Measurements from ENCODE around the gene ORAI2.
"Not testable (repeated sequence)": the region's sequence is repeated elsewhere in the genome, so short reads cannot be mapped to it uniquely, and the experiment has no call there.

Gene ORAI2

GRCh38 chr7:102433219-102434038 is at the start of gene ORAI2:
TSS of gene ORAI2 (plus strand) at chr7:102433575. CDS start at chr7:102438957, 5,382 bp downstream.
- DNase-seq, result peak; percentile 73

- DNase-seq, result no peak
Measured at GRCh38 chr7:102387064-102387463, 46.3 kb upstream of the ORAI2 start.

DNA sequence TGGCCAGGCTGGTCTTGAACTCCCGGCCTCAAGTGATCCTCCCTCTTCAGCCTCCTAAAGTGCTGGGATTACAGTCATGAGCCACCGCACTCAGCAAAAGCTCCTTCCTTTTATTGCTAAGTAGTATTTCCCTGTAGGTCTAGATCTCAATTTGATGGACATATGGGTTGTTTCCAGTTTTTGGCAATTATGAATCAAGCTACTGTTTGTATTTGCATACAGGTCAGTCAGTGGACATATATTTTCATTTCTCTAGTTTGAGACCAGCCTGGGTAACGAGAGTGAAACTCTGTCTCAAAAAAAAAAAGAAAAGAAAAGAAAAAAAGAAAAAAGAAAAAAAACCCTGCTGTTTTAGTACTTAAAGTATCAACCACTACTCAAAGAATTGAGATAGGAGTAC is 43.6 kb upstream of the ORAI2 start:
- no peak for DNase-seq

GRCh38 chr7:102390697-102391484 is 42.5 kb upstream of the ORAI2 start:
- peak; percentile 72 for DNase-seq

DNA sequence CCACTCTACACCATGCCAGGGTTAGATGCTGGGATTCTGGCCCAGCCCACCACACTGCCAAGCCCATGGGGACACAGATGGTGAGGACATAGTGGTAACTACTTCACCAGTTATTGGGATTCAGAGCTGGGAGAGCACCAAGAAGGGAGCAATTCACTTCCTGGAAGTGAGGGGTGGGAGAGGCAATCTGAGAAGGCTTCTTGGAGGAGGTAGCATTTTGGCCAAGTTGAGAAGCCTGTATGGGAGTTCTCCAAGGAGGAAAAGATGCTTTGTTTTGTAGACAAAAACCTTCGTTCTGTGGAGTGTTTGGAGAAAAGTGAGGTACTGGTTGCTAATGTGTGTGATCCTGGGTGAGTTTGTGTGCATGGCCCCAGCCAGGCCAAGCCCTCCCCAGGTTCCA is 41.0 kb upstream of the ORAI2 start:
- DNase-seq, result no peak

DNA sequence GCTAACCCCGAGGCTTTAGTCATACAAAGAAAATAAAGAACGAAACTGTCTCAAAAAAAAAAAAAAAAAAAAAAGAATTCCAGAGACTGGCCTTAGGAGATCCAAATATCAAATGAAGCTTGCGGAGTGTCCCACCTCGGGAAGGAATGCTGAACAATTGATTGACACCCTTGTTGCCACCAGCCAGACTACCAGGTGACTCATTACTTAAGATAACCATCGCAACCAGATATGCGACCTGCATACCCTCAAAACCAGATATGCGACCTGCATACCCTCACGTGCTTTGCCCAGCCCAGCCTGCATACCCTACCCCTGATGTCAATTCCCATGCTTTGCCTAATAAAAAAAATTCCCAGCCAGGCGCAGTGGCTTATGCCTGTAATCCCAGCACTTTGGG is 39.9 kb upstream of the ORAI2 start:
- peak; percentile 67 for DNase-seq

GRCh38 chr7:102395592-102395872 is 37.8 kb upstream of the ORAI2 start:
- no peak for DNase-seq

GRCh38 chr7:102395873-102396709 is 37.3 kb upstream of the ORAI2 start, which contains the start of gene PRKRIP1:
TSS of gene PRKRIP1 (plus strand) at chr7:102396363. CDS start at chr7:102396412, 49 bp downstream.
- DNase-seq, result peak; percentile 95

- no peak for DNase-seq
Measured at GRCh38 chr7:102396710-102397019, 36.7 kb upstream of the ORAI2 start.

GRCh38 chr7:102398543-102398942 is 34.8 kb upstream of the ORAI2 start:
- DNase-seq, result no peak

- no peak for DNase-seq
Measured at GRCh38 chr7:102400360-102400759, 33.0 kb upstream of the ORAI2 start.

GRCh38 chr7:102403563-102403962 is 29.8 kb upstream of the ORAI2 start:
- no peak for DNase-seq

DNA sequence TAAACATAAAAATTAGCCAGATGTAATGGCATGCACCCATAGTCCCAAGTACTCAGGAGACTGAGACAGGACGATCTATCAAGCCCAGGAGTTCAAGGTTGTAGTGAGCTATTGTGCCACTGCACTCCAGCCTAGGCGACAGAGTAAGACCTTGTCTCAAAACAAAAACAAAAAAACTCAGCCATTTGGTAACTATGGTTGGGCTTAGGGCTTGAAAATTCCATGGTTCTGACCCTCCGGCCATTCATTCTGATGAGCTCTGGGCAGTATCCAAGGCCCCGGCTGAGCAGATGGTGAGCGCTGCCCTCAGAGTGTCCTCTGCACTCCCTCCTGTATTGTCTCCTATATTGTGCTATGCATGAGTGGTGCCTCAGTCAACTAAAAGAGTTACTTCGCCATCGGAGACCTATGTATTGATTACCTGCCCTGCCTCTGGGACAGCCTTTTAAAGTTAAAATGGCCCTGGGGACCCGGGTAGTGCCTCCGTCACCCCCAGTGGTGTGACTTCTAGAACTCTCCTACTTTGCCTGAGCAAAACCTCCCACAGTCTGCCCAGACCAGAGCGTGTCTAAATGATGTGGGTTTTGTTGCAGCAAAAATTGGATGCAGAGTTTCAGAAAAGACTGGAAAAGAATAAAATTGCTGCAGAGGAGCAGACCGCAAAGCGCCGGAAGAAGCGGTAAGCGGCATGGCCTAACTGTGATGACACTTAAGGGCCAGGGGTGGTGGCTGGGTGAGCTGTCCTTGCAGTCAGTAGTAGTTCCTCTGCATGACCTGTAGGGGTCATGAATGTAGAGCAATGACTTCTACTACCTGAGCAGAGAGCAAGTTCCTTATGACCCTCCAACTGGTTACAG is 29.1 kb upstream of the ORAI2 start:
- peak; percentile 44 for DNase-seq

DNA sequence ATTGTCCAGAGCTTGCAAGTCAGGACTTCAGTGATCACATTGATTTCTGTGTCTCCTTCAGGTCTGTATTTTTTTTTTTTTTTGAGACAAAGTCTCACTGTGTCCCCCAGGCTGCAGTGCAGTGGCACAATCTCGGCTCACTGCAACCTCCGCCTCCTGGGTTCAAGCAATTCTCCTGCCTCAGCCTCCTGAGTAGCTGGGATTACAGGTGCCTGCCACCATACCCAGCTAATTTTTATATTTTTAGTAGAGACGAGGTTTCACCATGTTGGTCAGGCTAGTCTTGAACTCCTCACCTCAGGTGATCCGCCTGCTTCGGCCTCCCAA is 28.6 kb upstream of the ORAI2 start:
- DNase-seq, result not testable (repeated sequence)

- DNase-seq, result no peak
Measured at GRCh38 chr7:102407910-102408309, 25.5 kb upstream of the ORAI2 start.

DNA sequence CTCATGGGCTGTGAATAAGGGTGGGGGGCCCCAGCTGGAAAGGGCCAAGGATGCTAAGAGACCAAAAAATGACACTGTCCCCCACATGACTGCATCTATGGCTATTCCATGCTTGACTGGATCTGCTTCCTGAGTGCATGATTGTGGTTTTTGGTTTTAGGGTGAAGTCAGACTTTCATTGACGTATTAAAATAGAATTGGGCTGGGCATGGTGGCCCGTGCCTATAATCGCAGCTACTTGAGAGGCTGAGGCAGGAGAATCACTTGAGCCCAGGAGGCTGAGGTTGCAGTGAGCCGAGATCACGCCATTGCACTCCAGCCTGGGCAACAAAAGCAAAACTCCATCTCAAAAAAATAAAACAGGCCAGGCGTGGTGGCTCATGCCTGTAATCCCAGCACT is 24.8 kb upstream of the ORAI2 start:
- DNase-seq, result not testable (repeated sequence)

DNA sequence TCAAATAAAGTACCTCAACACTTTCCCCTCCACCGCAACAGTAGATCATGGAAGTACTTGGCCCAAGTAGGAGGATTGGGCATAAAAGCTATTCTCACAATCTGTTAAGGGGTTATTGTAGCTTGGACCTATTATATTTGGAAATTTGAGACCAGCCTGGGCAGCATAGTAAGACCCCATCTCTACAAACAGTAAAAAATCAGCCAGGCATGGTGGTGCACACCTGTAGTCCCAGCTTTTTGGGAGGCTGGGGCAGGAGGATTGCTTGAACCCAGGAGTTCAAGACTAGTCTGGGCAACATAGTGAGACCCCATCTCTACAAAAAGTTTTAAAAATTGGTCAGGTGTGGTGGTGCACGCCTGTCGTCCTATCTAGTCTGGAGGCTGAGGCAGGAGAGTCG is 24.0 kb upstream of the ORAI2 start:
- no peak for DNase-seq

- no peak for DNase-seq
Measured at GRCh38 chr7:102410123-102410522, 23.3 kb upstream of the ORAI2 start.

GRCh38 chr7:102410918-102411317 is 22.5 kb upstream of the ORAI2 start:
- no peak for DNase-seq

DNA sequence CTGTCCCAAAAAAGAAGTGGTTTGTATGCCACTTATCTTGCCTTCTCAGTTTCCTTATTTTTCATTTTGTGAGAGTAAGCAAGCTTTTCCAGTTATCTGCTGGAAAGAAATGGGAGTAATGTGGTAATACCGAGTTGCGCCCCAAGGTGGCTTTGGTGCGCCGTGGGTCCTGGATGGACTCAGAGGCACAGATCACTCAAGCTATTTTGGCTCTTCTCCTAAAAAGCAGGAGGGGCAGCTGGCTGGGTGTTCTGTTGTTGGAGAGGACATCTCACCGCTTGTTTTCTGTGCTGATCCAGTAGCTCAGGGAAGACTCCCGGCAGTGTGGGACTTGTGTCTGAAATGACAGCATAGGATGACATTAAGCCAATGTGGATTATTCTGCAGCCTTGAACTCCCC is 20.8 kb upstream of the ORAI2 start:
- DNase-seq, result peak; percentile 21

DNA sequence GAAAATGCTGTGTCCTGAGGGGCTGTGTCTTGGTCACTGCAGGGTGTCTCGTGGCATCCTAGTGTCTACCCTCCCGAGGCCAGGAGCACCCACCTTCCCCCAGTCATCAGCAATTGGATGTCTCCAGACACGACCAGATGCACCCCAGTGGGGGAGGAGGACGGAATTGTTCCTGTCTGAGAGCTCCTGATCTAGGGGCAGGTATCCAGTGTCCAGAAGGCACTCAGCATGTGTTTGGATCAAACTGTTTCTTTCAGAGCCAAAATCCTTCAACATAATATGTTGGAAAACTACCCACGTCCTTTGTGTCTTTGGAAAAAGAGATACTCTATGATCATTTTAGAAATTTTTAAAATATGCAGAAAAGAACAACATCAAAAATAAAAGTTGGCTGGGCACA is 20.3 kb upstream of the ORAI2 start:
- no peak for DNase-seq

DNA sequence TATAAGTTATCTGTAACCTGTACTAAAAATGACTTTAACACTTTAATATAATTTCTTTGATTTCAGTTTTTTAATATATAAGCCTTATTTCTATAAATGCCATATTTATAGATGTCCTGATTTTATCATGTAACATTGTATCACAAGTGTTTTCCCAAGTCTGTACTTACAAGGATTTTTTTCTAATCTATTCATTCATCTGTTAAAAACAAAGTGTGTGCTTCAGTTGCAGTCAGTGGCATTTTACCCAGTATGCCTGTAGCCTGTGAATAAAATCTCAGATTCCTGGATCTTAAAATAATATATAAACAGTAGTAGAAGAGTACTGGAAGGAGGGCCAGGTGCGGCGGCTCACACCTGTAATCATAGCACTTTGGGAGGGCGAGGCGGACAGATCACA is 19.8 kb upstream of the ORAI2 start:
- no peak for DNase-seq

Measured in EL (cell line).